ENCODE results near the gene ASB17.
"Not testable (repeated sequence)": the region's sequence is repeated elsewhere in the genome, so short reads cannot be mapped to it uniquely, and the experiment has no call there.

Gene ASB17, protein sequence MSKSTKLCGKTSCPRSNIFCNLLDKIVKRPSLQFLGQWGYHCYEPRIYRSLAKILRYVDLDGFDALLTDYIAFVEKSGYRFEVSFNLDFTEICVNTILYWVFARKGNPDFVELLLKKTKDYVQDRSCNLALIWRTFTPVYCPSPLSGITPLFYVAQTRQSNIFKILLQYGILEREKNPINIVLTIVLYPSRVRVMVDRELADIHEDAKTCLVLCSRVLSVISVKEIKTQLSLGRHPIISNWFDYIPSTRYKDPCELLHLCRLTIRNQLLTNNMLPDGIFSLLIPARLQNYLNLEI
- 0 reads per million in 2 experiments for total RNA-seq

GRCh38 chr1:75932304-75932703 lies at the start of gene ASB17:
Gene ASB17 (minus strand): TSS chr1:75932404. CDS start chr1:75932291, 113 bp downstream.
- DNase-seq (ENCODE audit: low read depth) = no peak

- no peak for DNase-seq (ENCODE audit: low read depth)
These were observed 49.0 kb upstream of the ASB17 start for GRCh38 chr1:75980972-75981897.

DNA sequence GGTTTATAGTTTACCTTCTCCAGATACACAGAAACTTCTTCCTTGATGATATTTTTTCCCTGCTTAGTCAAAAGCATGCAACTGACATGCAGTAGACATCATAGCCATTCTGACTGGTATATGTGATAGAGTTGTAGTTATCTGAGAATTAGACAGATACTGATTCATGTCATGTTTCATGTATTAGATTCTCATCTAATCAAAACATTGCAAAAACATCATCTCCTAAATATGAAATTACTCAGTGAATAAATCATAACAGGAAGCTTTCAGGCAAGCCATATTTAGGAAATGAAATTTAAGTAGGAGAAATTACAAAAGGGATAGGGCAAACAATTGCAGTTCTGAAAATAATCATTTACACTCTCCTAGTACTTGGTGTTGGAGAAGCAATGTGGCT lies 38.4 kb upstream of the ASB17 start:
- DNase-seq (ENCODE audit: low read depth) = no peak

- DNase-seq (ENCODE audit: low read depth) = no peak
These were observed 37.3 kb upstream of the ASB17 start for GRCh38 chr1:75969550-75969949.

- no peak for DNase-seq (ENCODE audit: low read depth)
These were observed 35.5 kb upstream of the ASB17 start for GRCh38 chr1:75967719-75968118.

- DNase-seq (ENCODE audit: low read depth) = no peak
These were observed 32.7 kb upstream of the ASB17 start for GRCh38 chr1:75964760-75965408.

DNA sequence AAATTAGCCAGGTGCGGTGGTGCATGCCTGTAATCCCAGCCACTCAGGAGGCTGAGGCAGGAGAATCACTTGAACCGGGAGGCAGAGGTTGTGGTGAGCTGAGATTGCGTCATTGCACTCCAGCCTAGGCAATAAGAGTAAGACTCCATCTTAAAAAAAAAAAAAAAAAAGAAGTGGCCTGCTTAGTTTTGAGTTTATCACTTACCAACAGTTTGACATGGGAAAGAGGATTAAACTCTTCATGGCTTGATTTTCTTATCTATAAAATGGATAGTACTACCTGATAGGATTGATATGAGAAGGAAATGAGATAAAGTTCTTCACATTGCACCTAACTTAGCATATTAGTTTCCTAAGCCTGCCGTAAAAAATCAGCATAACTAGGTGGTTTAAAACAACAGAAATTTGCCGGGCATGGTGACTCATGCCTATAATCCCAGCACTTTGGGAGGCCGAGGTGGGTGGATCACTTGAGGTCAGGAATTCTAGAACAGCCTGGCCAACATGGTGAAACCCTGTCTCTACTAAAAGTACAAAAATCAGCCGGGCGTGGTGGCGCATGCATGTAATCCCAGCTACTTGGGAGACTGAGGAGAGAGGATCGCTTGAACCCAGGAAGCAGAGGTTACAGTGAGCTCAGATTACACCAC lies 32.0 kb upstream of the ASB17 start:
- not testable (repeated sequence) for DNase-seq (ENCODE audit: low read depth)

DNA sequence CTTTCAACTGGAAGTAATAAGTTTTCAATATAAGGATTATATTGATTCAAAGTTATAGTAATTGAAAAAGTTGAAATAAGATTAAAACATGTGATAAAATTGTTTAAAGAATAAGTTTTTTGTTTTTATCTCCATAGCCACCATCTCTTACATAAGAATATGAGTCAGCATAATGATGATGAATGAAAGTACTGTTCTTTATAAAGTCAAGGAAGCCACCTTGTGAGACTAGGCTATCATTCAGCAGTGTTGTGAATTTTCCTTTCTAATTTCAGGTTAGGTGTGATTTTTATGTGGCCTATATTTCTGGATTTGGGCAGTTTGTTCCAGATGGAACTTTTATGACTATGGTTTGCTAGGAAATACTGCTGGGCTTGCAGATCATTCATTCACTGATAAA lies 22.4 kb upstream of the ASB17 start:
- no peak for DNase-seq (ENCODE audit: low read depth)

GRCh38 chr1:75953461-75953860 lies 21.3 kb upstream of the ASB17 start:
- no peak for DNase-seq (ENCODE audit: low read depth)

- DNase-seq (ENCODE audit: low read depth) = no peak
These were observed 19.8 kb upstream of the ASB17 start for GRCh38 chr1:75952016-75952415.

DNA sequence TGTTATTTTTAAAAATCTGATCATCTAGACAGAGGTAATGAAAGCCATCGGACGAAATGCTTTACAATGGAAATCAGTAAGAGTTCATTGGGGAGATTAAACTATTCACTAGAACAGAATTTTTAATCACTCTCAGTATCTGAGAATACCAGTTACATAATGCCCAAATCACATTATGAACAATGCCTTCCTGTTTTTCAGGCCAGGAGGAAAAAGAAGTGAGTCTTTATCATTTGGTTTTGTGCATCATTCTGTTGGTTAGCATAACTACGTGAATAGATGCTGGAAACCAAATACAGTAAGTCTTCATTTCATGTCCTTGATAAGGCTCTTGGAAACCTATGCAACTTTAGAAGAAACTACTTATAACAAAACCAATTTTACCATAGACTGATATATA lies 18.0 kb upstream of the ASB17 start:
- no peak for DNase-seq (ENCODE audit: low read depth)

- DNase-seq (ENCODE audit: low read depth) = not testable (repeated sequence)
These were observed 10.8 kb upstream of the ASB17 start for GRCh38 chr1:75943037-75943436.

DNA sequence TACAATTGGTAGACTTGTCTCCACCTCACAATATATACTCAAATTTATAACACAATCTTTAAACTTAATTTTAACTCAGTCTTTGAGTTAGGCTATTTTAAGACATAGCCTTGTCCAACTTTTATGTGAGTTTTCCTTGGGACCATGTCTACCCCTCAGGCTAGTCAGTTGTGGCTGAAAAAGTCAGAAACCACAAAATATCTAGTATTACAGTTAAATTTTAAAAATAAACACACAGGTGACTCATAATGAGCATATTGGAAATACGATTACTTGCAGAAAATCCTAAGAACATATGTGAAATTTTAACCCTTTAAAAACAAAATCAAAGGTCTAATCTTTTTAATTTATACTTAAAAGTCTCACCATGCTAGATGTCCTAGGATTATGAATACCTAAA lies 4.8 kb upstream of the ASB17 start:
- no peak for DNase-seq (ENCODE audit: low read depth)

- DNase-seq (ENCODE audit: low read depth) = no peak
These were observed 9.5 kb downstream of the ASB17 start for GRCh38 chr1:75922698-75923097.

GRCh38 chr1:75916834-75917233 lies 15.4 kb downstream of the ASB17 start:
- DNase-seq (ENCODE audit: low read depth) = no peak

DNA sequence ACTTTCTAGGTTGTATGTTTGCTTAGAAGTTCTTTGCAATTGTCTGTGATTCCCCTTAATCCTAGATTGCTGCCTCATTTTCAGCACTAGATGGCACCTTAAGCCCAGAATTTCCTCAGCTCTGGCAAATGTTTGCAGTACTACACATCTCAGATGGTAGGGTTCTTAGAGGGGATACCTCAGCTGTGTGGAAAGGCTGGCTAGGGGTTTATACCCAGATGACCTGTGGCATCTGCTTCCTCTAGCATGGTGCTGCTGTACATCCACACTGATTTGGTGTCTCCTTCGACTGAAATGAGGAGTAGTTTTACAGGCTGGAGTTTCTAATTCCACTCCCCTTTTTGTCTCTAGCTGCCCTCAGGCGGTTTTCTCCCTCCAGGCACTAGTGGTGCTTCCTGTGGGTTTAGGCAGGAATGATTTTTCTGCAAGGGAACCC lies 23.5 kb downstream of the ASB17 start:
- DNase-seq (ENCODE audit: low read depth) = no peak

- DNase-seq (ENCODE audit: low read depth) = no peak
These were observed 30.8 kb downstream of the ASB17 start for GRCh38 chr1:75901371-75901770.

DNA sequence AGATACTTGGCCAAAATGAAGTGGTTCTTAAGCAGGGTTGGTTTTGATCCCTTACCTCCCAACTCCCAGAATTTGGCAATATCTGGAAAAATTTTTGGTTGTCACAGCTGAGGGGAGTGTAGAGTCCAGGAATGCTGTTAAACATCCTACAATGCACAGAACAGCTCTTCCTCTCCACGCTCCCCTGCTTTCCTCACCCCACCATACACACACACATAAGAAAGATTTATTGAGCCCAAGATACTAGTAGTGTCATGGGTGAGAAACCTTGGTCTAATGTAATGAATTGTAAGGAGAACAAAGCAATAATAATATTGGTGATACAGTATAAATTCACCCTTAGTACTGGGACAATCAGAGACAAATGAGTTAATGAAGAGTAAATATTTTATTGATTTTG lies 47.8 kb downstream of the ASB17 start:
- DNase-seq (ENCODE audit: low read depth) = no peak

GRCh38 chr1:75879985-75880384 lies 52.2 kb downstream of the ASB17 start:
- no peak for DNase-seq (ENCODE audit: low read depth)

DNA sequence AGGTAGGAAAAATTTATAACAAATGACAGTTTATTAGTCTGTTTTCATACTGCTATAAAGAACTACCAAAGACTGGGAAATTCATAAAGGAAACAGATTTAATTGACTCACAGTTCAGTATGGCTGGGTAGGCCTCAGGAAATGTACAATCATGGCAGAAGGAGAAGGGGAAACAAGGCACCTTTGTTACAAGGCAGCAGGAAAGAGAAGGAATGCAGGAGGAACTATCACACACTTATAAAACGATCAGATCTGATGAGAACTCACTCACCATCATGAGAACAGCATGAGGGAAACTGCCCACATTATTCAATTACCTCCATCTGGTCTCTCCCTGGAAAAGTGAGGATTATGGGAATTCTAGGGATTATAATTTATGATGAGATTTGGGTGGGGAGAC lies 61.3 kb downstream of the ASB17 start:
- DNase-seq (ENCODE audit: low read depth) = no peak

All from T follicular helper cell (primary cell).